Endometrial microvascular endothelial cells (primary cell): ENCODE results near the gene LDLRAD4. TPM values are rescaled to one million over a fixed set of nuclear protein-coding genes. Genes with fewer than 3 reads are reported as not detected.

Experiments used
- in situ Hi-C: cut with HindIII; loops from 2 replicates; pipeline ENCODE4 v1.10.0; 2017; ENCODE audit warnings: low sequenced_read_pairs, low pct_unique_long_range_greater_than_20kb; ENCODE audit errors: inconsistent ontology term
- total RNA-seq: library from RNA; depleted of rRNA; stranded (reverse); fragments of >200 nt; gene quantifications from one replicate; pipeline ENCODE4 v1.2.3, GENCODE V29; 2015; ENCODE audit errors: inconsistent ontology term

Gene LDLRAD4
- total RNA-seq = 0.93 TPM

DNA sequence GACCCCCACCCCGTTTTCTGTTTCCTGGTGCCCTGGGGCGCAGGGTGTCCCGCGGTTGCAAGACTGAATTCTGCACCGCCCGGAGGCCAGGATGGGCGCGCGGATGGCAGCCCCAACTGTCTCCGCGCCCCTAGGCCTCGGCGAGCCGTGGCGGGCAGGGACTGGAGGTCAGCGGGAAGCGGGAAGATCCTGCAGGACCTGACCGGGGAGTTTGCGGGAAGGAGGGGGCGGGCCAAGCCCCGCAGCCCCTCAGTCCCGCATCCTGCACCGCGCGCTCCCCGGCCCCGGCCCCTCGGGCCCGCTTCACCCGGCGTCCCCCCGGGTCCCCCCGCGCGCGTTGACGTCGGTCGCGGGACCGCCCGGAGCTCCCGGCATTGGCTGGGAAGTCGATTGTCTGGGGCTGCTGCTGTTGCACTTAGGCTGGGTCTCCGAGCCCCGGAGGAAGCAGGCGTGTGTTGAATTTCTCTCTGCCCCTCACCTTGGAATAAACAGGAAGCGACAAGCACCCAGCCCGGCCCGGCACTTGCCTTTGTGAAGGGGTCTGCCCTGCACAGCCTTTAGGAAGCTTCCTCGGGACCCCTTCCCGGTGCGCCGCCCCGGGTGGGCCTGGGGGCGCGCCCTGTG is at the start of gene LDLRAD4:
TSS of gene LDLRAD4 (plus strand) at position 393 of the 624 bp plus-strand sequence.
- in situ Hi-C loops = loop anchor here (10.0 to 25.0 kb wide), 2 partner anchors 406 to 569 kb away; no protein-coding TSS in a partner anchor

DNA sequence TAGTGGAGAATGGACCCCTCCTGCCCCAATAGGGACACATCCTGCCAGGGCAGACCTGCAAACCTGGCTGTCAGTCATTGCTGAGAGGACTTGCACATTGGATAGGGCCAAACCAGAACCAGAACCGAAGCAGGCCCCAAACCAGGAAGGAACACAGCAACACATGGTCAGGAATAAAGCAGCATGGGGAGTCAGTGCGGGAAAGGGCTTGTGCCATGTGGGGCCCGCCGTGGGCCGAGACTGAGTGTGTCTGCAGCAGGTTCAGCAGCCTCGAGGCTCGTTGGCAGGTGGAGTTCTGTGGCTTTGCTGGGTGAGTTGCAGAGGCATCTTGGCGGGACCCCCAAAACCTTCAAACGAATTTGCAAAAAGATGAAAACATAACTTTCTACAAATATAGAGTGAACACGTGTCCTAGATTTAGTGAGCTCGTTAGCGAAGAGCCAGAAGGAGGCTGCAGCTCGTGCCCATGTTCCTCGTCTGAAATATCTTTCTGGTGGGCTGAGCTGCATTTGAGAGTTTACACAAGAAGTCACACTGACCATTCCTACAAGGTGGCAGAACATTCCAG is 44.9 kb upstream of the LDLRAD4 start:
- in situ Hi-C loops = no loop called here

DNA sequence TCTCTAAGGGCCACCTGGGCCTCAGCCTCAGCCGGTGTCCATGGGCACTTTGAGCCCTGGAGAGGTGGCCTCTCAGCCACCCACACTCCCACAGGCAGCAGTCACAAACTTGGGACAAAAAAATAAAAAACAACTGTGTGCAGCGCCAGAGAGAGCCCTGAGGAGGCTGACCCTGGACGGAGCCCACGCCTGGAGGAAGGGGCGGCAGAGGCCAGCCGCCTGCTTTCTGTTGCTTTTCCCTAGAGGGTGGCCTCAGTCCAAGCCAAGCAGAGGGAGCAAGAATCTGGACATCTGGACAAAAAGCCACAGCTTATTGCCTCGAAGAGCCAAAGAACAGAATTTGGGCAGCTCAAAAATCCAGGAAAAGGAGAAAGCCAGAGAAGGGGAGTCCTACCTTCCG is 43.3 kb upstream of the LDLRAD4 start:
- in situ Hi-C loops = no loop called here

GRCh38 chr18:13175754-13176210 is 42.8 kb upstream of the LDLRAD4 start:
- in situ Hi-C loops = no loop called here

DNA sequence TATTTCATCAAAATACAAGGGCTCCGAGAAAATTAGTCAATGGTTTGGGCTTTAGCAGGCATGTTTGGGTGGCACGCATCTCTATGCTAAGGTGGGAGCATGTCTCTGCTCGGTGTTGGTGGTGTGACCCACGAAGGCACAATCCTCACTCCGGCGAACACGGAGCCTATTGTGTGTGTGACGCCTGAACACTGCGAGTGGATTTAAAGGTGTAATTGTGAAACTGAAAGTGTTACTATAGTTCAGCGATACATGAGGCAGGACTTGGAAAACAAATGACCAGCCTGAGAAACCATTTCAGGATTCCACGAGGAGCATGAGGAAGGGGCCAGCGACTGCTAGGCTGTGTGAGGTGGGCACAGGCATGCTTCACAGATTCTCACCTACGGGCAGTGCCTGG is 41.7 kb upstream of the LDLRAD4 start:
- in situ Hi-C loops = no loop called here

DNA sequence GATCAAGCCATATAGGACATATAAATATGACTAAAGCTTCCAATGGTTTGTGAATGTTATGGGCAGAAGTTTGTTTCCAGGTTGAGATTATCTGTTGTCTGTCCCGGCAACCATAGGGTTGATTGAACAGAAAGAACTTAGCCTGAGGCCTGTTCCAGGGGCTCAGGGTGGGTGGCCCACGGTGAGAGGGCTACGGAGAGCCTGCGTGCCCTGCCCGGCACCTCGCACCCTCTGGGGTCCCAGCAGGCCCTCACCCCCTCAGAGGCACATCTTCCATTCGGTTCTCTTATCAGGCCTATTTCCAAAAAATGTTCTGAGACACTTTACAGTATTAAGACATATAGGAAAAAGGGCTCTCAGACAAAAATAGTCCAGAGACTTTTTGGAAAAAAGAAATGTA is 40.4 kb upstream of the LDLRAD4 start:
- in situ Hi-C loops = no loop called here

DNA sequence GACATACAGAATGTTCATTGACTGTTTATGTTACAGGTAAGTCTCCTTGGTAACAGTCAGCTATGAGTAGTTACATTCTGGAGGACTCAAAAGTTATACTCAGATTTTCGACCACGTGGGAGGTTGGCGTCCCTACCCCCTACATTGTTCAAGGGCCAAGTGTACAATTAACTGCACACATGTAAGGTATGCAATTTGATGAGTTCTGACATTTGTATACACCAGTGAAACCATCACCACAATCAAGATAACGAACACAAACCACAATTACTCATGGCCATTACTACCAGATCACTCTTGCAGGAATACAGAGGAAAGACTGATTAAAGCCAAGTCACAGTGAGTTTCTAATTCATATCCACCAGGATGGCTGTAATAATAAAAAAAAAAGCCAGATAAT is 39.6 kb upstream of the LDLRAD4 start:
- in situ Hi-C loops = no loop called here

DNA sequence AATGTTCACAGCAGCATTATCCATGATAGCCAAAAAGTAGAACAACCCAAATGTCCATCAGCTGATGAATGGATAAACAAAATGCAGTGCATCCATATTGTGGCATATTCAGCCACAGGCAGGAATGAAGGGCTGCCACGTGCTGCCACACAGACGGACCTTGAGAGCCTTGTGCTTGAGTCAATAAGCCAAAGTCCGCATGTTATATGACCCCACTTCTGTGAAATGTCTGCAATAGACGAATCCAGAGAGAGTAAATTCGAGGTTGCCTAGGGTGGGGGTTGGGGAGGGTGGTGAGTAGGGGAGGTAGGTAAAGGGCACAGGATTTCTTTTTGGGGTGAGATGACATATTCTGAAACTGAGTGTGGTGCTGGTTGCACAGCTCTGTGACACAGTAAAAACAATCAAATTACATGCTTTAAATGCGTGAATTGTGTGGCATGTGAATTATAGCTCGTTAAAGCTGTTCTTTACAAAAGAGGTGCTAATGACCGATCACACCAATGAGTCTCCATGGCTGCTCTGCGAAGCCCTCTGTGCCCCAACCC is 38.9 kb upstream of the LDLRAD4 start:
- in situ Hi-C loops = no loop called here

DNA sequence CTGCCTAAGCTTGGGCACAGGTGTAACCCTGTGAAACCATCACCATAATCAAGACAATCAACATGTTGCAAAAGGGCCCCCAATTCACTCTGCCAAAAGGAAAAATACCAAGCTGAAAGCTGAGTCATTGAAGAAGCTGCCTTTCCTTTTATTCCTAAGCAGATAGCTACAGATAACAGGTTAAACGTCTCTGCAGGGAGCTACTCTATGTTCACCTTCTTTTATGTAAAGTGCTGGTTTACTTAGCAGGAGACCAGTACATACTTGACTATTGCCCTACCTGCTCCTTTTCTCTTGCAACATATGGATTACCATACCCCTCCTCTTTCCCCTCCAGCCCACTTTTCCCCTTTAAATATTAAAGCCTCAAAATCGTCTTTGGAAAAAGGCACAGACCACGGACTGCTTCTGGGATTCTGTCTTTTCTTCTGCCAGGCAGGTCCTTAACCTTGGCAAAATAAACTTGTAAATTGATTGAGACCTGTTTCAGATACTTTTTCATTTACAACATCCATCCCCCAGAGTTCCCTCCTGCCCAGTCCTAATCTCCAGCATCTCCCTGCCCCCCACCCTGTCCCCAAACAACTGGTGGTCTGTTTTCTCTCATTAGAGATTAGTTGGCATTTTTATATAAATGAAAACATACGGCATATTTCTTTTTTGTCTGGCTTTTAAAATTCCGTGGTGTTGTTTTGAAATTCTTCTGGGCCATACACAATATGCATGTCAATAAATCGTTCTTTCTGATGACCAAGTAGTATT is 37.8 kb upstream of the LDLRAD4 start:
- in situ Hi-C loops = no loop called here

- in situ Hi-C loops = no loop called here
Observed at GRCh38 chr18:13181765-13182164, 36.8 kb upstream of the LDLRAD4 start.

DNA sequence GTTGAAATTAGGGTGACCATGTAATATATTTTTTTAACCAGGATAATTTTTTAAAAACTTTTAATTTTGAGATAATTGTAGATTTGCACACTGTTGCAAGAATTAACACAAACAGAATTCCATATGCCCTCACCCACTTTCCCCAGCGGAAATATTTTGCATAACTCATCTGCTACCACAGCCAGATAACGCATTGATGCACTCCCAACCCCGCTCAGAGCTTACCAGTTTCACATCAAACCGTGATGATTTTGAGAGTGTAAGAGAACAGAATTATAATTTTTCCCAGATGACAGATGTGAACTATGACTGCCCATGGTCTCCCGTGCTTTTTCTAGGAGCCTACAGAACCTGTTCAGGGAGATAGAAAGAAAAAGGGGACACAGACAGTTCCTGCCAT is 35.2 kb upstream of the LDLRAD4 start:
- in situ Hi-C loops = no loop called here

DNA sequence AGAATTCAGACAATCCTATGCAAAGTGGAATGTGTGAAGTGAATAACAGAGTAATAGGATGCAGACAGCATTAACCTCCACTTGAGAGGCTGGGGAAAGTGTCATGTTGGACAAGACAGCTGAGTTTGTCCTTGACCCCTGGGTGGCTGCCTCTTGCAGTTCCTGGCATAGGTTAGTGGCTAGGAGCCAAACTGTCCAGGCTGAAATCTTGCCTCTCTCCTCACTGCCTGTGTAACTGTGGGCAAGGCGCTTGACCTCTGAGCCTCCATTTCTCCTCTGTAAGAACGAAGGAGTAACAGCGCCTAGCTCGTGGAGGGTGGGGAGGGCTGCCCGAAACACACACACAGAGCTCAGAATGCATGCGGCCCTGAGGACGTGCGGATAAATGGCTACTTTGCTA is 34.8 kb upstream of the LDLRAD4 start:
- in situ Hi-C loops = no loop called here

- in situ Hi-C loops = no loop called here
Observed at GRCh38 chr18:13184396-13184795, 34.2 kb upstream of the LDLRAD4 start.

GRCh38 chr18:13185675-13186198 is 32.8 kb upstream of the LDLRAD4 start:
- in situ Hi-C loops = no loop called here

DNA sequence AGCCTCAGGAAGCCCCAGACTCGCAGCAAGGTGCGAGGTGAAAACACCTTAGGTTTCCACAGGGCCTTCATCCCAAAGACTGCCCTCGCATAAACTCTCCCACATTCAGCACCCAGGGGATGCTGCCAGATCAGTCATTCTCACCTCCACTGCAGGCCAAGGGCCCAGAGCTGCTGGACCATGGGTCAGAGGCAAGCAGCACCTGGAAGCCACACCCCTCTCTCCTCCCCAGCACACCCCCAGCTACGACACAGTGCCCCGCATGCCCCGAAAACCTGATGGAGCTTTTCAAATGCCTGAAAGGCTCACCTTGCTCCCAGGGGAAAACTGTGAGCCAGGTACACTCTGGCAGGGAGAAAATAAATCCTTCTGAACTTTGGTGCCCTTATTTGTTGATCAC is 31.9 kb upstream of the LDLRAD4 start:
- in situ Hi-C loops = no loop called here

DNA sequence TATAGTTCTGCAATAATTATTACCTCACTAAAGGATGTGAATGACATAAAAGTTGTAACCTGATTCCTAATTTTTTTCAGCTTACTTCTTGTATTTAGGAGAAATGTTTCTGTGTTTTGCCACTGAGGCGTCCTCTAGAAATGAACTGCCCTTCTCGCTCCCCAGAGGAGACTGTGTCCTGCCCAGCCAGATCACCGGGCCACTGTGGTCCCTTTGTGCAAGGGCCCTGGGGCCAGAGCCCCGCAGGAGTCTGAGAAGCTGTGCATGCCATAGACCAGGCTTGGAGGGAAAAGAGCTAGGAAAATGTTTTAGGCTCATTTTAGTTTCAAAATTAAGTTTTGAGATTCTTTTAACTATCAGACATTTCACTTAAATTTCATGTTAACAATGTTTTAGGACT is 31.1 kb upstream of the LDLRAD4 start:
- in situ Hi-C loops = no loop called here

GRCh38 chr18:13191031-13191430 is 27.5 kb upstream of the LDLRAD4 start:
- in situ Hi-C loops = no loop called here

DNA sequence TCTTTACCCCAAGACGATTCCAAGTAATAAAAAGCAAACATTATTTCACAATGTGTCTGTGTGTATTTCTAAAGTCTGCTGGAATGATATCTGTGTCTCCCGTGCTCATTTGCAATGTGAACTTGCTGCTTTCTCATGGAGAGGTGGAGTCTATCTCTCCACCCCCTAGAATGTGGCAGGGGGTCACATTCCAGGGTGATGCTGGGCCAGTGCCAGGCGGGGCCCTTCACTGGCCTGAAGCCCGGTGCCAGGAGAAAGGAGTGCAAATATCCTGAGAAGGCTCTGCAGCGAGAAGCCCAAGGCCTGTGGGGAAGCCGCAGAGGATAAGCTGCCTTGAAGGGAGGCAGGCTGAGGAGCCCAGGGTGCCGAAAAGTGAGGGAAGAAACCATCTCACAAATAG is 26.8 kb upstream of the LDLRAD4 start:
- in situ Hi-C loops = no loop called here

DNA sequence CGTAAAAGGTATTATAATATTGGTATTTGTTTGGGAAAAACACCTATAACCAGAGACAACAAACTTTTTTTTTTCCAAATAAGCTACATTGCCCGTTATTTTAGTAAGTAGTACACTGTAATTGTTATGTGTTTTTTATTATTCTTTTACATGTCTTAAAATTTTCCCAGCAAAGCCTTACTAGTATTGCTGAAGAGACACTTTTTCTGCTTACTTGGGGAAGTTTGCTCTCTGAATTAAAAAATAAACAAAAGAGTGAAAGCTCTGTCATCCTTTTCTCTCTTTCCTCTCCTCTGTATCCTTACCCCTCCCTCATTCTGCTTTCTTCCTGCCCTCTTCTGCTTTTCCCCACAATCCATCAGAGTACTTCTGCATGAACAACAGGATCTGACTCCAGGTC is 25.6 kb upstream of the LDLRAD4 start:
- in situ Hi-C loops = no loop called here

- in situ Hi-C loops = no loop called here
Observed at GRCh38 chr18:13194239-13194638, 24.3 kb upstream of the LDLRAD4 start.
